HG02642 (cell line): ENCODE results near the gene SRSF9.
"Not testable (repeated sequence)": the region's sequence is repeated elsewhere in the genome, so short reads cannot be mapped to it uniquely, and the experiment has no call there.

Experiments
- ATAC-seq: cut with Tn5 transposase; IDR thresholded peaks from one replicate; pipeline ENCODE4 v1.9.1; 2021; ENCODE audit warnings: mild to moderate bottlenecking; ENCODE audit not compliant: unreplicated experiment, poor library complexity

The SRSF9 gene, protein sequence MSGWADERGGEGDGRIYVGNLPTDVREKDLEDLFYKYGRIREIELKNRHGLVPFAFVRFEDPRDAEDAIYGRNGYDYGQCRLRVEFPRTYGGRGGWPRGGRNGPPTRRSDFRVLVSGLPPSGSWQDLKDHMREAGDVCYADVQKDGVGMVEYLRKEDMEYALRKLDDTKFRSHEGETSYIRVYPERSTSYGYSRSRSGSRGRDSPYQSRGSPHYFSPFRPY

GRCh38 chr12:120469450-120470149, at the start of gene SRSF9:
Gene SRSF9 (minus strand): TSS chr12:120469748. CDS start chr12:120469609, 139 bp downstream.
- ATAC-seq: peak; percentile 87

DNA sequence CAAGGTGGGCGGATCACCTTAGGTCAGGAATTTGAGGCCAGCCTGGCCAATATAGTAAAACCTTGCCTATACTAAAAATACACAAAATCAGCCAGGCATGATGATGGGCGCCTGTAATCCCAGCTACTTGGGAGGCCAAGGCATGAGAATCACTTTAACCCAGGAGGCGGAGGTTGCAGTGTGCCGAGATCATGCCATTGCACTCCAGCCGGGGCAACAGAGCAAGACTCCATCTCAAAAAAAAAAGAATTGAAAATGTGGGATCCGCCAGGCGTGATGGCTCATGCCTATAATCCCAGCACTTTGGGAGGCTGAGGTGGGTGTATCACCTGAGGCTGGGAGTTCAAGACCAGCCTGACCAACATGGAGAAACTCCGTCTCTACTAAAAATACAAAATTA, 49.8 kb upstream of the SRSF9 start:
- not testable (repeated sequence) for ATAC-seq

DNA sequence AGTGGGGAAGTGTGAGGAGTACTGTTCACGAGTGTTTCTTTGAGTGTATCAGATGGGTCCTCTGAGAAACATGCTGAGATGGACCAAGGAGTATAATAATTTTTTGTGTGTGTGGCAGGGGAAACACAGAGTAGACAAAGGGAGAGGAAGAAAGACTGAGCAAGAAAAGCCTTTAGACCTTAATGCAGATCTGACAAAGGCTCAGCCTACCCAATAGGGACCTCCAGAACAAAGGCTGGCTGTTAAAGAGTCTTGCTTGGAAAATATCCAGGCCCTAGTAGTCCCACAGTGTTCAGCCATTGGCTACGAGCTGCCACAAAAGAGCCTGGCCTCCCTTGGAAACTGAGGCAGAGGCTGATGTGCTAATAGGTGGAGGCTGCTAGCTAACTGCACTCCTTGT, 45.9 kb upstream of the SRSF9 start:
- no peak for ATAC-seq

DNA sequence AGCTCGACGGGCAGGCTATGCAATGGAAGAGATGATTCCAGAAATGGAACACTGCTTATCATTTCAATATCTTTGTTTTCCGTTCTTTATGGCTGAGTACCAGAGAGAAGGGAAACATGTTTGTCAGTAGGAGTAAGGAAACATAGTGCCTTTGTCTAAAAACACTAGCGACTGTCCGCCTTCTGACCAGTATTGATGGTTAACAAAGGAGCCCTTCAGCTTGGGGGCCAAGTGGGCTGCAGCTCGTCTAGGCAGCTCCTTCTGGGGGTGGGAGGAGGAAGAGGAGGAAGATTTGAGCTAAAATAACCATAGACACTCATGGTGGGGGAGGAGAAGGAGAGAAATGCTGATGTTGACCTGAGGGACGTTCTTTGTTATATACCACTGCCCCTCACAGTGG, 44.5 kb upstream of the SRSF9 start:
- no peak for ATAC-seq

GRCh38 chr12:120508537-120508936, 39.0 kb upstream of the SRSF9 start:
- ATAC-seq: no peak

GRCh38 chr12:120504587-120504986, 35.0 kb upstream of the SRSF9 start:
- no peak for ATAC-seq

GRCh38 chr12:120500581-120500980, 31.0 kb upstream of the SRSF9 start:
- ATAC-seq: no peak

DNA sequence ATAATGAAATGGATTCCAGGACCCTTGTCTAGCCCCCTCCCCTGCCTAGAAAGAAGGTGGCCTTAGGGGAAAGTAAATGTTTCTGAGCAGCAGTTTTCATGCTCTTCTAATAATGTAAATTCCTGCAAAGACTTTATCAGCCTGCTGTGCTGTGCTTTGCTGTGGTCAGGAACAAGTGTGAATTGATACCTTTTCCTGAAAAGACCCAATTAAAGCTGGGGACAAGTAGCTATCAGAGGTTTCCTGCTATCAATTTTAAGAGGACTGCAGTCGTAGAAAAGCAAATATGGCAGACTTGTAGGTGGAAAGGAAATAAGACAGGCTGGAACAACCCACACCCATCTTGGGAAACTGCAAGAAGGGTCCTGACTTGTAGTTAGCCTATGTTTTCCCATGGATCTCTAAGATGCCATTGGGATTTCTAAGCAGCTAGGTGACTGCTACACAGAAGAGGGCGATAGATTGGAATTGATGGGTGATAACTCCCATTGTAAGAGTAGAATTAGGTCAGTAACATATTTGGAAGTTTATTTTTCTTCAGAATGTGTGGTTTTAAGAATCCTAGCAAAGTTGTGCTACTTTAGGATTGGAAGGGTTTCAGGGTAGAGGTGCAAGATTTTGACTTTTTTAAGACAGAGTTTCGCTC, 29.4 kb upstream of the SRSF9 start:
- ATAC-seq: no peak

DNA sequence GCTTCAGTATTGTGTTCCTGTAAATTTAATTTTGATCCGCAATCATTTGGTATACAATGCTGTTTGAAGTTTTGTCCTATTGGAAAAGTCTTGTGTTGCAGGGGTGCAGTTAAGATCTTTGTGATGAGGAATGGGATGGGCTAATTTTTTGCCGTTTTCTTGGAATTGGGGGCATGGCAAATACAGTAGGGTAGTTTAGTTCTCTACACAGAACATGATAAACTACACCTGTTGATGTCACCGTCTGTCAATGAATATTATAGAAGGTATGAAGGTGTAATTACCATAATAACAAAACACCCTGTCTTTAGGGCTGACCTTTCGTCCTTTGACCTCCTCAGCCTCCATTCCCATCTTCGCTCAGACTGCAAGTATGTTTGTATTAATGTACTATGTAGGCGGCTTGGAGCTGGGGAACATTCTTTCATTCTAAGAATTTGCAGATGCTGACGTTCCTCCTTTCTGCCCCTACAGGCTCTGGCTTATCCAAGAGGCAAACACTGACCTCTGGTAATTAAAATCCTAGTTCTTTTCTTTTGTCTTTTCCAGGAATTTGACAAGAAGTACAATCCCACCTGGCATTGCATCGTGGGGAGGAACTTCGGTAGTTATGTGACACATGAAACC, 28.1 kb upstream of the SRSF9 start:
- ATAC-seq: no peak

DNA sequence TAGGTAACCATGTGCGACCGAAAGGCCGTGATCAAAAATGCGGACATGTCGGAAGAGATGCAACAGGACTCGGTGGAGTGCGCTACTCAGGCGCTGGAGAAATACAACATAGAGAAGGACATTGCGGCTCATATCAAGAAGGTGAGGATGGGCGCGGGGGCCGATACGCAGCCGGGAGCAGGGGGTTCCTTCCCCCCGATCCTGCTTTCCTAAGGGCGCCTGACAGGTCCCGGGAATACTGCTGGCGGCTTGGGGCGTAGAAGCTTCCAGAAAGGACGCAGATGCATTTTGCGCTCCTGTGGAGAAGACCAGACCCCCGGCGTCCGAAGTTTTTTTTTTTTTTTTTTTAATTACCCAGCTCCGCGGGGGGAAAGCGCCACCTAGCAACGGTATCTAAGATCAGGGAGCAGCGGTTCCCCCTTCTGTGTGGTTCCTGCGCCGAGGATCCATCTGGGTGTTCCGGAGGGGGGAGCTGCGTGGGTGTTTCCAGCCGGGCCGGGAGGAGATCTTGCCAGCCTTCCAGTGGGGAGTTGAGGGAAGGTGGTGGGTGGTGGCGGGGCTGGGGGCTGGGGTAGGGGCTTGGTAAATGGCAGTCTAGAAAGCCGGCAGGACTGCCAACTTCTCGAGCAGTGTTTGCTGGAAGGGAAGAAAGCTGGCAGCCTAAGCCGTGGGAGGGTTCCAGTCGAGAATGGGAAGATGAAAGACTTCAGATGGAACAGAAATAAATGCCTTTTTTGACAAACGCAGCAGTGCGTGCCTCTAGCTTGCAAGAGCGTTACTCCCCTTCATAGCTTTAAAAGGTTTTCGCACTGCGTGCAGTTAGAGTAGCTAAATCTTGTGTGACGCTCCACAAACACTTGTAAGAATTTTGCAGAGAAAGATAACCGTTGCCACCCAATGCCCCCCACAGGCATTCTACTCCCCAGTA, 27.1 kb upstream of the SRSF9 start:
- ATAC-seq: peak; percentile 9

- peak; percentile 94 for ATAC-seq
These were observed 26.3 kb upstream of the SRSF9 start, which contains the start of gene DYNLL1 for GRCh38 chr12:120495731-120496412. Gene DYNLL1 (plus strand): TSS chr12:120496113. CDS start chr12:120496422, 309 bp downstream.

DNA sequence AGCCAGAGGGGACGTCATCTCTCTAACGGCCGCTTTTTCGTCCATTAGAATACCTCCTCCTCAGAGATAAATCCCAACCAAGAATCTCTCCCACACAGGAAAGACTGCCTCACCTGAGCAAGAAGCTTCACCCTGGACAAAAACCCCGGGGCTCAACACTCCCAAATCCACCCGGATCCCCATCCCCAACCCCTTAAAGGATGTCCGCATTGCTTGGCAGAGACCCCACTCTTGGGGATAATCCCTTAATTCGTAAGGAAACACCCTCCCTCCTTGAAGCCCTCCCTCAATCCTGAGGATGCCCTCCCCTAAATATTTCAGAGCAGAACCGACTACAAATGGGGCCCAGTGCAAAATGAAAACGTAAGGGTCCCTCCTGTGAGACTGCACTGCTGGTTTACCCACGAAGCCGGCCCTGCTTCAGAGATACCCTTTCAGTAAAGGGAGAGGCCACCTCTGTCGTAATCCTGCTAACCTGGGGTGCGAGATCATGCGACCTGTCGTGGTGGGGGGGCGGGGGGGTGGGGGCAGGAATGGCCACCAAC, 25.7 kb upstream of the SRSF9 start:
- peak; percentile 22 for ATAC-seq

DNA sequence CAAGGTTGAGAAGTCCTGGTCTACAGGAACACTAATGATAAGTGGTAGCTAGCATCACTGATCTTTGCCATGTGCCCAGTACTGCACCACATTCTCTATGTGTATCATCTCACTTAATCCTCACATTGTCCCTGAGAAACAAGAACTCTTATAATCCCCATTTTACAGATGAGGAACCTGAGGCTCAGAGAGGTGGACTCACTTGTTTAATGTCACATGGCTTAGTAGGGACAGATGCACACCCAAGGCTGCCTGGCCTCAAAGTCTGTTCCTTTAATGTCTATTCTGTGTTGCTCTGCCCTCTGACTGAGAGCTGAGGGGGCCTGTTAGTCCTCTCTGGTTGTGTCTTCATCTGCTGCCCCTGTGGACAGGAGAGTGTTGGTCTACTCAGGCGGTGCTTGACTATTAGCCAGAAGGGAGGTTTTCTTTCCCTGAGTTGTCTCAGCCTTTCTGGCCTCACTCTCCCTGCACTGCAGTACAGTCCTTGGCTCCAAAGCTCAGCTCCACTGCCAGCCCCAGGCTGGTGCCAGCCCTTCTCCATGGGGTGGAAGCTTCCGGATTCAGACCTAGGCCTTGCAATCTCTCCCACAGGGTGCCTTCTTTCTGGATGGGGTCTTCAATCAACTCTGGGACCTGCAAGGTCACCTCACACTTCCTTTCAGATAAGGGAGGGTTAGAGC, 21.4 kb upstream of the SRSF9 start:
- ATAC-seq: no peak

GRCh38 chr12:120490325-120490724, 20.8 kb upstream of the SRSF9 start:
- ATAC-seq: no peak

GRCh38 chr12:120489018-120489417, 19.5 kb upstream of the SRSF9 start:
- ATAC-seq: no peak

GRCh38 chr12:120488057-120488640, 18.6 kb upstream of the SRSF9 start:
- ATAC-seq: no peak

DNA sequence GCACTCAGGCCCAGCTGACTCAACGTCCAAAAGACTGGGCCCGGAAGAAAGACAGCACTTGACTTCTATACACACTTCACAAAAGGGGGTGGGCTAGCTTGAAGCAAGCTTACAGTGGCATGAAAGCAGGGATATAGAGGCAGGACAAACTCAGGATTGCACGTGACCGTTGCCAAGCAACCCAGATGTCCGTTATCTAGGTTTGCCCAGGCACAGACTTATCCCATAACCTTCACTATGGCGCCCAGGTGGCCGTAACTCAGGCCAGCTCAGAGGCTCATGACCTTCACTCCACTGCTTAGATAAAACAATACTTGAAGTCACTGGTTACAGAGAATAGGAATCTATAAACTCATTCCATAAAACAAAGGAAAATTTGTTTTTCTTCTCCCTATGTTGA, 18.0 kb upstream of the SRSF9 start:
- ATAC-seq: not testable (repeated sequence)
